IMR-90 (cell line): ENCODE measurements around the gene RRP15. TPM values are rescaled to one million over a fixed set of nuclear protein-coding genes. Genes with fewer than 3 reads are reported as not detected.

Experiments used
- ATAC-seq: fragments of 200-7000 bp; cut with Tn5 transposase; 2 replicates; pipeline ENCODE4 v1.9.1; 2020; ENCODE audit warnings: low read depth, mild to moderate bottlenecking, moderate library complexity
- BruUV-seq: library from RNA; stranded (reverse); fragments of 400-500 nt; replicated peaks from 2 replicates; lab custom pipeline; 2021; lab: Mats Ljungman, UMichigan
- CTCF ChIA-PET: fragments of 300-600 bp; formaldehyde crosslinking; extraction: SDS; loops from one replicate; lab custom pipeline; 2021; ENCODE audit warnings: antibody characterized with exemption; lab: Yijun Ruan, JAX
- POLR2A ChIA-PET: fragments of 300-600 bp; sonication (Branson Sonifier 250); formaldehyde crosslinking; loops from one replicate; lab custom pipeline; 2022; ENCODE audit warnings: antibody characterized with exemption; ENCODE audit not compliant: unreplicated experiment; lab: Charles Lee
- DNase-seq: peaks from one replicate; pipeline ENCODE4 v3.0.0; 2013
- H2AFZ ChIP-seq: replicated peaks from 2 replicates; pipeline ENCODE3; 2013; ENCODE audit warnings: low read length, mild to moderate bottlenecking; ENCODE audit not compliant: poor library complexity
- H2AK5ac ChIP-seq: 2 replicates; pipeline ENCODE4 v1.6.1; 2013; ENCODE audit warnings: low read depth, low read length, inconsistent platforms
- H2AK9ac ChIP-seq: replicated peaks from 2 replicates; pipeline ENCODE3; 2013; ENCODE audit warnings: mild to moderate bottlenecking, low read depth, low read length, moderate library complexity; ENCODE audit not compliant: poor library complexity
- H2BK120ac ChIP-seq: 2 replicates; pipeline ENCODE4 v1.6.1; 2013; ENCODE audit warnings: low read depth, low read length, inconsistent platforms
- H2BK15ac ChIP-seq: 3 replicates; pipeline ENCODE4 v1.6.1; 2013; ENCODE audit warnings: low read depth, low read length, inconsistent platforms
- H2BK20ac ChIP-seq: 2 replicates; pipeline ENCODE4 v1.6.1; 2013; ENCODE audit warnings: low read depth, mild to moderate bottlenecking, inconsistent platforms, low read length, moderate library complexity
- H2BK5ac ChIP-seq: 2 replicates; pipeline ENCODE4 v1.6.1; 2013; ENCODE audit warnings: mild to moderate bottlenecking, low read depth, low read length, inconsistent platforms; ENCODE audit not compliant: poor library complexity, severe bottlenecking
- H3K14ac ChIP-seq: replicated peaks from 2 replicates; pipeline ENCODE4 v1.6.1; 2013; ENCODE audit warnings: low read depth, low read length, inconsistent platforms
- H3K18ac ChIP-seq: 2 replicates; pipeline ENCODE4 v1.6.1; 2013; ENCODE audit warnings: low read depth, low read length, control low read depth
- H3K23ac ChIP-seq: 2 replicates; pipeline ENCODE4 v1.6.1; 2013; ENCODE audit warnings: low read depth, low read length, inconsistent platforms
- H3K27ac ChIP-seq: 2 replicates; pipeline ENCODE4 v1.5.1; 2013; ENCODE audit warnings: mild to moderate bottlenecking, control low read depth, low read length; ENCODE audit not compliant: insufficient read depth
- H3K27me3 ChIP-seq: 2 replicates; pipeline ENCODE4 v1.6.1; 2013; ENCODE audit warnings: low read length; ENCODE audit not compliant: control insufficient read depth, insufficient read depth
- H3K36me3 ChIP-seq: 2 replicates; pipeline ENCODE4 v1.6.1; 2013; ENCODE audit warnings: low read length, mixed read lengths; ENCODE audit not compliant: control insufficient read depth, insufficient read depth
- H3K4ac ChIP-seq: 2 replicates; pipeline ENCODE4 v1.6.1; 2013; ENCODE audit warnings: low read depth, low read length, inconsistent platforms
- H3K4me1 ChIP-seq: 2 replicates; pipeline ENCODE4 v1.6.1; 2013; ENCODE audit warnings: low read length, mixed read lengths; ENCODE audit not compliant: control insufficient read depth, insufficient read depth
- H3K4me2 ChIP-seq: 2 replicates; pipeline ENCODE4 v1.6.1; 2013; ENCODE audit warnings: low read depth, mild to moderate bottlenecking, control low read depth, low read length, moderate library complexity
- H3K4me3 ChIP-seq: 2 replicates; pipeline ENCODE4 v1.5.1; 2013; ENCODE audit warnings: low read depth, mild to moderate bottlenecking, control low read depth, low read length, moderate library complexity; ENCODE audit not compliant: insufficient read depth
- H3K56ac ChIP-seq: 2 replicates; pipeline ENCODE4 v1.6.1; 2013; ENCODE audit warnings: low read length, inconsistent platforms; ENCODE audit not compliant: insufficient read depth; ENCODE audit errors: extremely low read depth
- H3K79me1 ChIP-seq, 2 experiments: 2 replicates each; pipeline ENCODE4 v1.6.1; 2013; ENCODE audit warnings: low read length in 2 of 2, inconsistent platforms in 1 of 2, low read depth in 1 of 2
- H3K9ac ChIP-seq: 2 replicates; pipeline ENCODE4 v1.6.1; 2013; ENCODE audit warnings: low read depth, low read length, control low read depth
- H3K9me1 ChIP-seq: 2 replicates; pipeline ENCODE4 v1.6.1; 2013; ENCODE audit warnings: low read length, inconsistent platforms; ENCODE audit not compliant: insufficient read depth
- H3K9me3 ChIP-seq: 2 replicates; pipeline ENCODE4 v1.6.1; 2013; ENCODE audit warnings: low read length; ENCODE audit not compliant: control insufficient read depth, insufficient read depth
- H4K20me1 ChIP-seq: 2 replicates; pipeline ENCODE4 v1.6.1; 2013; ENCODE audit warnings: low read length, inconsistent platforms; ENCODE audit not compliant: insufficient read depth
- H4K5ac ChIP-seq: 2 replicates; pipeline ENCODE4 v1.6.1; 2013; ENCODE audit warnings: mild to moderate bottlenecking, low read depth, low read length, control low read depth
- H4K8ac ChIP-seq, 2 experiments: 2 replicates each; pipeline ENCODE4 v1.6.1; 2013; ENCODE audit warnings: low read depth in 2 of 2, low read length in 2 of 2, control low read depth in 1 of 2, inconsistent platforms in 1 of 2
- H4K91ac ChIP-seq: 2 replicates; pipeline ENCODE4 v1.6.1; 2013; ENCODE audit warnings: low read depth, low read length, inconsistent platforms; ENCODE audit not compliant: insufficient read depth
- BHLHE40 ChIP-seq: fragments of 150-350 bp; IDR thresholded peaks from 2 replicates; pipeline ENCODE4 v1.6.1; 2016; ENCODE audit warnings: mild to moderate bottlenecking, low read depth, low read length
- CEBPB ChIP-seq: IDR thresholded peaks from 2 replicates; pipeline ENCODE4 v1.6.1; 2012; ENCODE audit warnings: low read depth, low read length, improper control_type of control experiment
- CHD1 ChIP-seq: IDR thresholded peaks from 2 replicates; pipeline ENCODE4 v1.6.1; 2012; ENCODE audit warnings: low read depth, low read length, improper control_type of control experiment
- FOS ChIP-seq: fragments of 150-350 bp; IDR thresholded peaks from 2 replicates; pipeline ENCODE4 v1.6.1; 2016; ENCODE audit warnings: low read depth, low read length
- MAFK ChIP-seq: IDR thresholded peaks from 2 replicates; pipeline ENCODE4 v1.6.1; 2012; ENCODE audit warnings: low read depth, low read length, improper control_type of control experiment
- MAZ ChIP-seq: IDR thresholded peaks from 2 replicates; pipeline ENCODE4 v1.6.1; 2012; ENCODE audit warnings: low read depth, mild to moderate bottlenecking, low read length, improper control_type of control experiment, moderate library complexity, borderline replicate concordance
- MXI1 ChIP-seq: IDR thresholded peaks from 2 replicates; pipeline ENCODE4 v1.6.1; 2012; ENCODE audit warnings: low read depth, mild to moderate bottlenecking, low read length, moderate library complexity, borderline replicate concordance
- NFE2L2 ChIP-seq: fragments of 150-350 bp; IDR thresholded peaks from 2 replicates; pipeline ENCODE4 v1.6.1; 2016; ENCODE audit warnings: low read depth, mild to moderate bottlenecking, low read length
- POLR2A ChIP-seq: IDR thresholded peaks from 2 replicates; pipeline ENCODE4 v1.6.1; 2012; ENCODE audit warnings: mild to moderate bottlenecking, low read depth, low read length
- RAD21 ChIP-seq: IDR thresholded peaks from 2 replicates; pipeline ENCODE4 v1.6.1; 2012; ENCODE audit warnings: low read length, improper control_type of control experiment
- RCOR1 ChIP-seq: IDR thresholded peaks from 2 replicates; pipeline ENCODE4 v1.6.1; 2012; ENCODE audit warnings: mild to moderate bottlenecking, low read length, improper control_type of control experiment; ENCODE audit not compliant: insufficient replicate concordance
- RFX5 ChIP-seq: IDR thresholded peaks from 2 replicates; pipeline ENCODE4 v1.8.0; 2012; ENCODE audit warnings: low read depth, mild to moderate bottlenecking, low read length, moderate library complexity
- SMC3 ChIP-seq: fragments of 150-350 bp; IDR thresholded peaks from 2 replicates; pipeline ENCODE4 v1.6.1; 2016; ENCODE audit warnings: low read depth, mild to moderate bottlenecking, antibody characterized with exemption, low read length, moderate library complexity
- WGBS, 2 experiments: methylation state at CpG; one replicate each; pipeline versions ENCODE4 v1.1.5 to v1.1.7; 2013; ENCODE audit warnings: missing lambda C conversion rate in 2 of 2; ENCODE audit not compliant: insufficient read length in 1 of 2; ENCODE audit errors: extremely low coverage in 2 of 2; 5-methylcytosine and 5-hydroxymethylcytosine counted together
- dilution Hi-C: fragments of 300-500 bp; cut with HindIII; formaldehyde crosslinking; loops from one replicate; pipeline ENCODE4 v1.14.3; 2018; ENCODE audit warnings: low sequenced_read_pairs; ENCODE audit not compliant: unreplicated experiment
- in situ Hi-C: fragments of 300-500 bp; cut with MboI; formaldehyde crosslinking; loops from 3 replicates; pipeline ENCODE4 v1.14.3; 2019; ENCODE audit warnings: low sequenced_read_pairs, inconsistent platforms, mixed read lengths
- intact Hi-C: fragments of 100-400 bp; cut with micrococcal nuclease; formaldehyde crosslinking; loops from 2 replicates; pipeline ENCODE4 v1.10.0; 2022
- polyA plus RNA-seq, 3 experiments: library from polyadenylated mRNA; depleted of rRNA; stranded (reverse); fragments of >200 nt; gene quantifications; 2 replicates each; pipeline ENCODE4 v1.2.3, GENCODE V29; 2012; ENCODE audit warnings: low replicate concordance in 1 of 3
- total RNA-seq: library from RNA; depleted of rRNA; stranded (reverse); fragments of >200 nt; gene quantifications from 2 replicates; pipeline ENCODE4 v1.2.3, GENCODE V29; 2012
- TF ChIP-seq, protein P1 (sequence below): conservative IDR thresholded peaks from 2 replicates; pipeline ENCODE4 v1.5.1; 2012; ENCODE audit warnings: mild to moderate bottlenecking, low read depth, low read length, improper control_type of control experiment
- TF ChIP-seq, protein P2 (sequence below): fragments of 150-350 bp; IDR thresholded peaks from 2 replicates; pipeline ENCODE4 v1.6.1; 2017; ENCODE audit warnings: mild to moderate bottlenecking, antibody characterized with exemption, low read length, low read depth
- TF ChIP-seq, protein P3 (sequence below): fragments of 150-350 bp; IDR thresholded peaks from 2 replicates; pipeline ENCODE4 v1.6.1; 2016; ENCODE audit warnings: low read depth, mild to moderate bottlenecking, low read length, moderate library complexity, borderline replicate concordance

The RRP15 gene
- total and polyA plus RNA-seq, 2 of the 4 experiments (the other 2 are of a cell fraction) = 3.1 to 4.1 TPM

DNA sequence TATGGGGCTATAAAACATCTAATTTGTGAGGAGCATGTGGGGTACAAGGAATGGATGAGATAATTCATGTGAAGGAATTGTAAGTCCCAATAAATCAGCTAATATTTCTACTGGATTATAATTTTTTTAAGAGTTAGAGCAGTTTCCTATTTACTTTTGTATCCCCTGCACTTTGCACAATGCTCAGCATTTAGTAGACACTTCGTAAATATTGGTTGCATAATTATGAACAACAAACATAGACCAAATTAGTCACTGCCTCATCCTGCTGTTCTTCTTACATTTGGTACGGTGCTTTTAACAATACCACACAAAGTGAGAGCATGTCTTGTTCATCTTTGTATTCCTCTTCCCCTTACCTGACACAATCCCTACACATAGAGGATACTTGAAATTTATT is 27.1 kb upstream of the RRP15 start:
- DNase-seq (no peak), ATAC-seq (no peak)
- no peaks in the 10 kb centered on the region for H4K20me1 ChIP-seq
- TF ChIP-seq CEBPB (no peak), RAD21 (no peak), BHLHE40 (no peak), NFE2L2 (no peak), FOS (no peak), MAZ (no peak), RFX5 (no peak), MXI1 (no peak), SMC3 (no peak), RCOR1 (no peak), MAFK (no peak), CHD1 (no peak), POLR2A (no peak)
- TF ChIP-seq, protein P1, sequence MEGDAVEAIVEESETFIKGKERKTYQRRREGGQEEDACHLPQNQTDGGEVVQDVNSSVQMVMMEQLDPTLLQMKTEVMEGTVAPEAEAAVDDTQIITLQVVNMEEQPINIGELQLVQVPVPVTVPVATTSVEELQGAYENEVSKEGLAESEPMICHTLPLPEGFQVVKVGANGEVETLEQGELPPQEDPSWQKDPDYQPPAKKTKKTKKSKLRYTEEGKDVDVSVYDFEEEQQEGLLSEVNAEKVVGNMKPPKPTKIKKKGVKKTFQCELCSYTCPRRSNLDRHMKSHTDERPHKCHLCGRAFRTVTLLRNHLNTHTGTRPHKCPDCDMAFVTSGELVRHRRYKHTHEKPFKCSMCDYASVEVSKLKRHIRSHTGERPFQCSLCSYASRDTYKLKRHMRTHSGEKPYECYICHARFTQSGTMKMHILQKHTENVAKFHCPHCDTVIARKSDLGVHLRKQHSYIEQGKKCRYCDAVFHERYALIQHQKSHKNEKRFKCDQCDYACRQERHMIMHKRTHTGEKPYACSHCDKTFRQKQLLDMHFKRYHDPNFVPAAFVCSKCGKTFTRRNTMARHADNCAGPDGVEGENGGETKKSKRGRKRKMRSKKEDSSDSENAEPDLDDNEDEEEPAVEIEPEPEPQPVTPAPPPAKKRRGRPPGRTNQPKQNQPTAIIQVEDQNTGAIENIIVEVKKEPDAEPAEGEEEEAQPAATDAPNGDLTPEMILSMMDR = no peak
- TF ChIP-seq, protein P2, sequence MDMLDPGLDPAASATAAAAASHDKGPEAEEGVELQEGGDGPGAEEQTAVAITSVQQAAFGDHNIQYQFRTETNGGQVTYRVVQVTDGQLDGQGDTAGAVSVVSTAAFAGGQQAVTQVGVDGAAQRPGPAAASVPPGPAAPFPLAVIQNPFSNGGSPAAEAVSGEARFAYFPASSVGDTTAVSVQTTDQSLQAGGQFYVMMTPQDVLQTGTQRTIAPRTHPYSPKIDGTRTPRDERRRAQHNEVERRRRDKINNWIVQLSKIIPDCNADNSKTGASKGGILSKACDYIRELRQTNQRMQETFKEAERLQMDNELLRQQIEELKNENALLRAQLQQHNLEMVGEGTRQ = no peak
- TF ChIP-seq, protein P3, sequence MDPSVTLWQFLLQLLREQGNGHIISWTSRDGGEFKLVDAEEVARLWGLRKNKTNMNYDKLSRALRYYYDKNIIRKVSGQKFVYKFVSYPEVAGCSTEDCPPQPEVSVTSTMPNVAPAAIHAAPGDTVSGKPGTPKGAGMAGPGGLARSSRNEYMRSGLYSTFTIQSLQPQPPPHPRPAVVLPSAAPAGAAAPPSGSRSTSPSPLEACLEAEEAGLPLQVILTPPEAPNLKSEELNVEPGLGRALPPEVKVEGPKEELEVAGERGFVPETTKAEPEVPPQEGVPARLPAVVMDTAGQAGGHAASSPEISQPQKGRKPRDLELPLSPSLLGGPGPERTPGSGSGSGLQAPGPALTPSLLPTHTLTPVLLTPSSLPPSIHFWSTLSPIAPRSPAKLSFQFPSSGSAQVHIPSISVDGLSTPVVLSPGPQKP = no peak
- no peak overlapping the region for H3K18ac ChIP-seq
- H3K27ac ChIP-seq = no peak overlapping the region
- no peak overlapping the region for H3K4me2 ChIP-seq
- ChIA-PET CTCF (interaction anchor here (1.2 kb wide), 1 partner anchor 12 kb away, joined by 4 read pairs; no protein-coding TSS in a partner anchor), POLR2A (no interaction called here)
- no peak overlapping the region for H3K9ac ChIP-seq
- H3K23ac ChIP-seq = no peak overlapping the region
- no peaks in the 10 kb centered on the region for H3K36me3 ChIP-seq
- no peaks in the 10 kb centered on the region for H3K4me1 ChIP-seq
- no peak overlapping the region for H4K5ac ChIP-seq
- no peak overlapping the region for H2AK5ac ChIP-seq
- H3K56ac ChIP-seq = no peak overlapping the region
- peaks cover 2% of the 10 kb centered on the region; the same call in 1 of the 2 replicates for H3K9me3 ChIP-seq
- in situ Hi-C loops = no loop called here
- H2BK20ac ChIP-seq = no peak overlapping the region
- intact Hi-C loops = no loop called here
- no peak overlapping the region for H2BK120ac ChIP-seq
- no TSS peak for BruUV-seq
- no peak overlapping the region for H3K4me3 ChIP-seq
- H3K27me3 ChIP-seq = no peaks in the 10 kb centered on the region
- 67% methylated on average over 1 of the region's 2 CpGs; no CpG with 5 or more reads in 1 of the 2 experiments for WGBS, 2 experiments
- no peak overlapping the region for H2BK15ac ChIP-seq
- dilution Hi-C loops = no loop called here
- H2AFZ ChIP-seq = no peak overlapping the region
- no peak overlapping the region for H2BK5ac ChIP-seq
- H2AK9ac ChIP-seq = no peak overlapping the region
- H3K79me1 ChIP-seq = no peaks in the 10 kb centered on the region
- H3K9me1 ChIP-seq = no peaks in the 10 kb centered on the region
- H4K91ac ChIP-seq = no peak overlapping the region
- no peak overlapping the region for H3K14ac ChIP-seq
- H4K8ac ChIP-seq = no peak overlapping the region
- no peak overlapping the region for H3K4ac ChIP-seq
